Upper lobe of left lung (tissue), 4 donors: ENCODE measurements around the gene DDX27.

ENCODE experiments used
- POLR2A ChIP-seq, 4 donors: fragments of 450-650 bp; IDR thresholded peaks; one replicate each; pipeline ENCODE4 v1.5.1; 2016 to 2017; ENCODE audit warnings: antibody characterized with exemption in 4 of 4, mild to moderate bottlenecking in 2 of 4
- TF ChIP-seq, protein P1 (sequence below), 6 experiments: fragments of 450-650 bp in 4 of 6; fragments of 200-600 bp in 2 of 6; sonication (generic) in 2 of 6; IDR thresholded peaks; one replicate each; pipeline ENCODE4 v1.5.1; 2016 to 2019; ENCODE audit warnings: antibody characterized with exemption in 6 of 6

DNA sequence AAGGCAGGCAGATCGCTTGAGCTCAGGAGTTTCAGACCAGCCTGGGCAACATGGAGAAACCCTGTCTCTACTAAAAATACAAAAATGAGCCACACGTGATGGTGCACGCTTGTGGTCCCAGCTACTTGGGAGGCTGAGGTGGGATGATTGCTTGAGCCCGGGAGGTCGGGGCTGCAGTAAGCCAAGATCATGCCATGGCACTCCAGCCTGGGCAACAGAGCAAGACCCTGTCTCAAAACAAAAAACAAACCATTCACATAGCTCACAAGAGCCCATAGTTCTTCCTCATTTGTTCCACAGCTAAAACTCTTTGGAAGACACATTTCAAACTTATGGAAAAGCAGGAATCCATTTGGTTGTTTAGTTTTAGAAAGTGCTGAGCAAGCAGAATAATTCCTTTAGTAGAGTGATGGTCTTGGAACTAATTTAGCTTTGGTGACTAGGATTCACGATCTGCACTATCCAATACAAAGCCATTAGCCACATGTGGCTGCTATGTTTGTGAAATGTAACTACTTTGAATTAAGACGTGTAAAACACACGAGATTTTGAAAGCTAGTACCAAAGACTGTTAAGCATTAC is 54.6 kb downstream of the DDX27 start:
- TF ChIP-seq, protein P1, sequence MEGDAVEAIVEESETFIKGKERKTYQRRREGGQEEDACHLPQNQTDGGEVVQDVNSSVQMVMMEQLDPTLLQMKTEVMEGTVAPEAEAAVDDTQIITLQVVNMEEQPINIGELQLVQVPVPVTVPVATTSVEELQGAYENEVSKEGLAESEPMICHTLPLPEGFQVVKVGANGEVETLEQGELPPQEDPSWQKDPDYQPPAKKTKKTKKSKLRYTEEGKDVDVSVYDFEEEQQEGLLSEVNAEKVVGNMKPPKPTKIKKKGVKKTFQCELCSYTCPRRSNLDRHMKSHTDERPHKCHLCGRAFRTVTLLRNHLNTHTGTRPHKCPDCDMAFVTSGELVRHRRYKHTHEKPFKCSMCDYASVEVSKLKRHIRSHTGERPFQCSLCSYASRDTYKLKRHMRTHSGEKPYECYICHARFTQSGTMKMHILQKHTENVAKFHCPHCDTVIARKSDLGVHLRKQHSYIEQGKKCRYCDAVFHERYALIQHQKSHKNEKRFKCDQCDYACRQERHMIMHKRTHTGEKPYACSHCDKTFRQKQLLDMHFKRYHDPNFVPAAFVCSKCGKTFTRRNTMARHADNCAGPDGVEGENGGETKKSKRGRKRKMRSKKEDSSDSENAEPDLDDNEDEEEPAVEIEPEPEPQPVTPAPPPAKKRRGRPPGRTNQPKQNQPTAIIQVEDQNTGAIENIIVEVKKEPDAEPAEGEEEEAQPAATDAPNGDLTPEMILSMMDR (IDR thresholded peaks at IDR 0.05) = no peak
- no peak for TF ChIP-seq POLR2A (IDR thresholded peaks at IDR 0.05)
